Activated CD8-positive, alpha-beta memory T cell treated with anti-CD3 and anti-CD28 coated beads, Interleukin-2, amount 50 U/mL, for 24 hours (primary cell): ENCODE measurements around the gene DCUN1D2.

Source experiments
- DNase-seq: peaks from one replicate; pipeline ENCODE4 v3.0.0-alpha.2; 2020; ENCODE audit errors: extremely low read depth

Gene DCUN1D2

GRCh38 chr13:113407531-113408393 lies 82.7 kb downstream of the DCUN1D2 start:
- DNase-seq, result no peak

GRCh38 chr13:113407103-113407530 lies 83.4 kb downstream of the DCUN1D2 start:
- DNase-seq, result no peak

DNA sequence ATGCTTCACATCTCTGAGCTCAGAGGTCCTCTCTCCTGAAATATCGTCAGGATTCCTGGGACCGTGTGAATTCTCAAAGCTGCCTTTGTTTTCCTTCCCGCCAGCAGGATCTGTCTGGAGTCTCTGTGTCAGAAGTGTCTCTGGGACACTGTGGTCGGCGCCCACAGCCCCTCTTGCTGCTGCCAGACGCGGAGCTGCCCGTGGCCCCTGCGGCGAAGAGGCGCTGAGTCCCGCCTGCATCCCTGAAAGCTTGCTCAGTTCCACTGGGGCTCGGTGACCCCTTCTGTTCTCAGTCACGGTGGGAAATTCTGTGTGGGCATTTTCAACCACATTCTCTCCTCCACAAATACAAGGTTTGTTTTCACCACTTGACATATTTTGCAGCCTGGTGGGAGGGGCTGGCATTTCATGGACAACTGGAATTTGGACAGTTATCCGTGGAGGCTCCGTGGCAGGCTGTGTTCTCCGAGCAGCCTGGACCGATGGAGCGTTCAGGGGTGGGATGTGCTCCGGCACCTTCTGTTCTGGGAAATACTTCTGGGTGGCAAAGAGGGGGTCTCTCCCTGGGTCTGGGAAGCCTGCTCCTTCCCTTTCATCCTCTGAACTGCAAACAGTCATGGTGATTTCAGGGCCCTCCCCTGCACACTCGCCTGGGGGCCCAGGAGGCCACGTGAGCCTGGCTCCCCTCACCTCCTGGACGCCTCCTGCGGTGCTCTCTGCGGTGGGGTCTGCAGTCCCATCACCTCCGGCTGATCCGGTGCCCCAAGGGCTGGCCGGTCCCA lies 84.0 kb downstream of the DCUN1D2 start:
- no peak for DNase-seq
